ENCODE measurements around the gene WIZ. TPM values are rescaled to one million over a fixed set of nuclear protein-coding genes. Genes with fewer than 3 reads are reported as not detected.

The WIZ gene
- total and polyA plus RNA-seq, 9 of the 15 experiments (the other 6 are each of a cell fraction or from before 2014, with no cell fraction given): 0.06 to 37.5 (median 4.8) TPM

- TF ChIP-seq STAT5B (CRISPR knock-in tag; IDR thresholded peaks at IDR 0.05) (no peak), TSHZ1 (CRISPR knock-in tag; IDR thresholded peaks at IDR 0.05) (no peak), ZBTB34 (CRISPR knock-in tag; IDR thresholded peaks at IDR 0.05) (no peak), HMGN3 (IDR thresholded peaks at IDR 0.05; ENCODE audit: borderline replicate concordance, extremely low read depth, insufficient read length, low read depth, low read length) (peak; percentile 9), CREB1 (IDR thresholded peaks at IDR 0.05) (peak; percentile 88), CREB1 (CRISPR knock-in tag; IDR thresholded peaks at IDR 0.05) (peak; percentile 85), KAT7 (CRISPR knock-in tag; IDR thresholded peaks at IDR 0.05; ENCODE audit: borderline replicate concordance) (no peak), MIER1 (IDR thresholded peaks at IDR 0.05; ENCODE audit: low read depth) (peak; percentile 69), ZNF764 (CRISPR knock-in tag; IDR thresholded peaks at IDR 0.05; ENCODE audit: low read depth) (no peak), TFE3 (CRISPR knock-in tag; IDR thresholded peaks at IDR 0.05) (no peak), ZFP1 (CRISPR knock-in tag; IDR thresholded peaks at IDR 0.05) (no peak), MTA1 (IDR thresholded peaks at IDR 0.05; ENCODE audit: borderline replicate concordance) (peak; percentile 35; the same call in 1 of the 2 replicates), CCNT2 (IDR thresholded peaks at IDR 0.05; ENCODE audit: borderline replicate concordance, extremely low read depth, insufficient read length, low read depth, low read length) (peak; percentile 44), TCF15 (CRISPR knock-in tag; IDR thresholded peaks at IDR 0.05) (no peak), CLOCK (CRISPR knock-in tag; IDR thresholded peaks at IDR 0.05; ENCODE audit: borderline replicate concordance) (no peak), PURB (CRISPR knock-in tag; IDR thresholded peaks at IDR 0.05; ENCODE audit: low read depth) (no peak)
Measured at GRCh38 chr19:15449620-15450527, at the start of gene WIZ (continued).

Data from K562 (cell line).